ENCODE measurements around the gene LHX3. TPM values are rescaled to one million over a fixed set of nuclear protein-coding genes. Genes with fewer than 3 reads are reported as not detected.

LHX3 gene
- total RNA-seq, 1 experiment from 2014 or later, result 0.22 TPM

- intact Hi-C loops (cut with micrococcal nuclease; ENCODE audit: unreplicated experiment), result loop anchor here (1.0 kb wide), 1 partner anchor 17 kb away; no protein-coding TSS in a partner anchor
- TF ChIP-seq EZH2 (IDR thresholded peaks at IDR 0.05; ENCODE audit: low read depth), result no peak
- no peak for TF ChIP-seq CTCF (conservative IDR thresholded peaks at IDR 0.05)
- BruUV-seq (replicated peaks), result no TSS peak
Observed at GRCh38 chr9:136245219-136246150, 40.6 kb upstream of the LHX3 start, which contains the start of gene QSOX2. Gene QSOX2, minus strand, starts transcription at chr9:136245812. Its CDS starts 9 bp downstream, at chr9:136245803.

GRCh38 chr9:136244969-136245218, 40.0 kb upstream of the LHX3 start:
- H3K36me3 ChIP-seq (ENCODE audit: low read depth), result no peaks in the 10 kb centered on the region
- peaks cover 12% of the 10 kb centered on the region for H3K4me1 ChIP-seq (replicated peaks; ENCODE audit: insufficient read depth)
- peak overlapping the region; percentile 97 for H3K4me3 ChIP-seq
- peak overlapping the region; percentile 54; the same call in 1 of the 2 replicates for H2AFZ ChIP-seq
- H3K4me2 ChIP-seq, result peak overlapping the region; percentile 100
- H3K27ac ChIP-seq, result peak overlapping the region; percentile 49; the same call in 1 of the 2 replicates
- peaks cover 54% of the 10 kb centered on the region for H3K79me2 ChIP-seq (ENCODE audit: low read depth)
- no peak for DNase-seq
- H3K9me3 ChIP-seq (ENCODE audit: insufficient read depth, low read depth), result no peaks in the 10 kb centered on the region
- peaks cover 21% of the 10 kb centered on the region; the same call in 1 of the 2 replicates for H3K27me3 ChIP-seq (ENCODE audit: insufficient read depth, low read depth)
- TF ChIP-seq CTCF (conservative IDR thresholded peaks at IDR 0.05), result no peak
- no peak for TF ChIP-seq EZH2 (IDR thresholded peaks at IDR 0.05; ENCODE audit: low read depth)
- H3F3A ChIP-seq (ENCODE audit: insufficient read depth, low read depth), result peaks cover 6% of the 10 kb centered on the region; the same call in 1 of the 2 replicates
- ChIA-PET CTCF (no interaction called here), POLR2A (ENCODE audit: unreplicated experiment) (interaction anchor here (0.8 kb wide), 1 partner anchor 17 kb away, joined by 7 read pairs; no protein-coding TSS in a partner anchor)
- H4K20me1 ChIP-seq (ENCODE audit: insufficient read depth), result peaks cover 47% of the 10 kb centered on the region
- no TSS peak for BruUV-seq (replicated peaks)
- no peaks in the 10 kb centered on the region for H3K9me2 ChIP-seq (ENCODE audit: insufficient read depth)
- intact Hi-C loops (cut with micrococcal nuclease; ENCODE audit: unreplicated experiment), result loop anchor here (1.0 kb wide), 1 partner anchor 17 kb away; no protein-coding TSS in a partner anchor

More at GRCh38 chr9:136245219-136246150, 40.6 kb upstream of the LHX3 start, which contains the start of gene QSOX2:
- peaks cover 48% of the 10 kb centered on the region for H3K79me2 ChIP-seq (ENCODE audit: low read depth)
- H3F3A ChIP-seq (ENCODE audit: insufficient read depth, low read depth), result peaks cover 6% of the 10 kb centered on the region; the same call in 1 of the 2 replicates
- peak within 1 kb of the TSS; percentile 49; the same call in 1 of the 2 replicates for H3K27ac ChIP-seq
- H3K27me3 ChIP-seq (ENCODE audit: insufficient read depth, low read depth), result peaks cover 26% of the 10 kb centered on the region; the same call in 1 of the 2 replicates
- peak in 1 of 2 experiments; percentile 85 for DNase-seq
- peaks cover 12% of the 10 kb centered on the region for H3K4me1 ChIP-seq (replicated peaks; ENCODE audit: insufficient read depth)
- no peaks in the 10 kb centered on the region for H3K9me2 ChIP-seq (ENCODE audit: insufficient read depth)
- no peaks in the 10 kb centered on the region for H3K9me3 ChIP-seq (ENCODE audit: insufficient read depth, low read depth)
- H3K36me3 ChIP-seq (ENCODE audit: low read depth), result no peaks in the 10 kb centered on the region
- peak within 1 kb of the TSS; percentile 54; the same call in 1 of the 2 replicates for H2AFZ ChIP-seq
- peak within 1 kb of the TSS; percentile 97 for H3K4me3 ChIP-seq
- CTCF ChIA-PET, result interaction anchor here (0.8 kb wide), 1 partner anchor 17 kb away, joined by 3 read pairs; no protein-coding TSS in a partner anchor
- POLR2A ChIA-PET (ENCODE audit: unreplicated experiment), result interaction anchor here (0.8 kb wide), 1 partner anchor 16 kb away, joined by 7 read pairs; no protein-coding TSS in a partner anchor
- H3K4me2 ChIP-seq, result peak within 1 kb of the TSS; percentile 100
- peaks cover 42% of the 10 kb centered on the region for H4K20me1 ChIP-seq (ENCODE audit: insufficient read depth)

GRCh38 chr9:136244122-136244968, 39.4 kb upstream of the LHX3 start:
- H3K4me2 ChIP-seq, result peak overlapping the region; percentile 100
- H3K4me3 ChIP-seq, result peak overlapping the region; percentile 97
- no peak for TF ChIP-seq EZH2 (IDR thresholded peaks at IDR 0.05; ENCODE audit: low read depth)
- TF ChIP-seq CTCF (conservative IDR thresholded peaks at IDR 0.05), result no peak
- H4K20me1 ChIP-seq (ENCODE audit: insufficient read depth), result peaks cover 53% of the 10 kb centered on the region
- H3K4me1 ChIP-seq (replicated peaks; ENCODE audit: insufficient read depth), result peaks cover 12% of the 10 kb centered on the region
- intact Hi-C loops (cut with micrococcal nuclease; ENCODE audit: unreplicated experiment), result no loop called here
- H2AFZ ChIP-seq, result no peak overlapping the region
- ChIA-PET CTCF (no interaction called here), POLR2A (ENCODE audit: unreplicated experiment) (no interaction called here)
- TSS peak; percentile 42 for BruUV-seq (replicated peaks)
- no peak for DNase-seq
- no peaks in the 10 kb centered on the region for H3K9me3 ChIP-seq (ENCODE audit: insufficient read depth, low read depth)
- H3K79me2 ChIP-seq (ENCODE audit: low read depth), result peaks cover 59% of the 10 kb centered on the region
- no peaks in the 10 kb centered on the region for H3K9me2 ChIP-seq (ENCODE audit: insufficient read depth)
- H3K27me3 ChIP-seq (ENCODE audit: insufficient read depth, low read depth), result peaks cover 21% of the 10 kb centered on the region; the same call in 1 of the 2 replicates
- no peaks in the 10 kb centered on the region for H3K36me3 ChIP-seq (ENCODE audit: low read depth)
- peaks cover 6% of the 10 kb centered on the region; the same call in 1 of the 2 replicates for H3F3A ChIP-seq (ENCODE audit: insufficient read depth, low read depth)
- H3K27ac ChIP-seq, result peak overlapping the region; percentile 49; the same call in 1 of the 2 replicates

Measured in PC-9 (cell line).